ENCODE data around the gene OR13F1. TPM values are rescaled to one million over a fixed set of nuclear protein-coding genes. Genes with fewer than 3 reads are reported as not detected.

The OR13F1 gene
- total and polyA plus RNA-seq, 2 donors (not counting 1 experiment from before 2014, with no cell fraction given), result not detected

DNA sequence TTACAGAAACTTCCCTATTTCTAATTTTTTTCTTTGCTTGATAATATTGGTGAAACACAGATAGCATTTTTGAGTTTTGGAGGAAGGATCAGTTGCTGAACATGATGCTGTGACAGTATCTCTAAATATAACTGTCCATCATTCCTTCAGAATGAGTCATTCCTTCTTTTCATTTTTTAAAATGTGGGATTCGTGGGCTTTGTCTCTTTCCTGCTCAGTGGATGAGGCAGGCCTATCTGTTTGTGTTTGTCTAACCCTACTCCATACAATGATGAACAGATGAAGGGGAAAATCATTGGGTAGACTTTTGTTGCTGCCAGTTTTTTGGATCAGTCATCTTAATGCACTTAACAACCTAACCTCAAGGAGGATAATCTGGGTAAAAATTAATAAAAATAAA is 49.2 kb downstream of the OR13F1 start:
- ATAC-seq (ENCODE audit: low read depth) (no peak), DNase-seq (no peak)
- intact Hi-C loops (cut with micrococcal nuclease), result no loop called here
- TF ChIP-seq EZH2 (IDR thresholded peaks at IDR 0.05; ENCODE audit: borderline replicate concordance, insufficient read depth, low read depth, low read length, poor library complexity, severe bottlenecking), result no peak
- TF ChIP-seq, protein P1, sequence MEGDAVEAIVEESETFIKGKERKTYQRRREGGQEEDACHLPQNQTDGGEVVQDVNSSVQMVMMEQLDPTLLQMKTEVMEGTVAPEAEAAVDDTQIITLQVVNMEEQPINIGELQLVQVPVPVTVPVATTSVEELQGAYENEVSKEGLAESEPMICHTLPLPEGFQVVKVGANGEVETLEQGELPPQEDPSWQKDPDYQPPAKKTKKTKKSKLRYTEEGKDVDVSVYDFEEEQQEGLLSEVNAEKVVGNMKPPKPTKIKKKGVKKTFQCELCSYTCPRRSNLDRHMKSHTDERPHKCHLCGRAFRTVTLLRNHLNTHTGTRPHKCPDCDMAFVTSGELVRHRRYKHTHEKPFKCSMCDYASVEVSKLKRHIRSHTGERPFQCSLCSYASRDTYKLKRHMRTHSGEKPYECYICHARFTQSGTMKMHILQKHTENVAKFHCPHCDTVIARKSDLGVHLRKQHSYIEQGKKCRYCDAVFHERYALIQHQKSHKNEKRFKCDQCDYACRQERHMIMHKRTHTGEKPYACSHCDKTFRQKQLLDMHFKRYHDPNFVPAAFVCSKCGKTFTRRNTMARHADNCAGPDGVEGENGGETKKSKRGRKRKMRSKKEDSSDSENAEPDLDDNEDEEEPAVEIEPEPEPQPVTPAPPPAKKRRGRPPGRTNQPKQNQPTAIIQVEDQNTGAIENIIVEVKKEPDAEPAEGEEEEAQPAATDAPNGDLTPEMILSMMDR (IDR thresholded peaks at IDR 0.05), result no peak
- POLR2A ChIA-PET, result no interaction called here
- H3K4me1 Mint-ChIP-seq, result no peaks in the 10 kb centered on the region
- no peaks in the 10 kb centered on the region for H3K4me1 ChIP-seq (ENCODE audit: control insufficient read depth in 2 of 2, insufficient read depth in 2 of 2, low read length in 2 of 2)
- H3K27ac Mint-ChIP-seq, result no peak overlapping the region
- peaks cover 0 to 8% (median 0%) of the 10 kb centered on the region in 3 donors for H3K9me3 ChIP-seq (ENCODE audit: control extremely low read depth in 1 of 3, control insufficient read depth in 2 of 3, insufficient read depth in 1 of 3, low read length in 2 of 3)
- H3K27ac ChIP-seq (ENCODE audit: low read length in 2 of 2), result no peak overlapping the region
- H3K27me3 ChIP-seq (replicated peaks in 1 of 4; ENCODE audit: control extremely low read depth in 1 of 4, control insufficient read depth in 3 of 4, insufficient read depth in 4 of 4, low read length in 3 of 4), result no peaks in the 10 kb centered on the region
- WGBS (ENCODE audit: insufficient coverage), result no CpG with 5 or more reads among the region's 1 CpG
- no peak overlapping the region for H2AFZ ChIP-seq (ENCODE audit: insufficient read depth, low read depth, low read length, poor library complexity, severe bottlenecking)
- H3K36me3 ChIP-seq (replicated peaks in 1 of 2; ENCODE audit: control extremely low read depth in 1 of 2, control insufficient read depth in 1 of 2, extremely low read depth in 1 of 2, insufficient read depth in 2 of 2, low read length in 1 of 2), result no peaks in the 10 kb centered on the region
- CTCF ChIA-PET, result no interaction called here
- no peak overlapping the region for H3K4me3 ChIP-seq (ENCODE audit: control extremely low read depth in 1 of 5, extremely low read depth in 1 of 5, insufficient read depth in 1 of 5, low read depth in 2 of 5, low read length in 4 of 5)
- no peak overlapping the region for H3K4me2 ChIP-seq (replicated peaks; ENCODE audit: low read depth, low read length, poor library complexity, severe bottlenecking)
- H3K4me3 Mint-ChIP-seq, result no peak overlapping the region
- H4K20me1 ChIP-seq (ENCODE audit: control insufficient read depth, insufficient read depth, low read length, poor library complexity, severe bottlenecking), result no peaks in the 10 kb centered on the region
- H3K9me3 Mint-ChIP-seq (ENCODE audit: insufficient read depth), result no peaks in the 10 kb centered on the region
- no peak overlapping the region for H3K9ac ChIP-seq (ENCODE audit: low read length)
- H3K27me3 Mint-ChIP-seq, result peaks cover 4% of the 10 kb centered on the region
- H3K79me2 ChIP-seq (ENCODE audit: control insufficient read depth, insufficient read depth, low read length), result no peaks in the 10 kb centered on the region

Other genes with a start within 250 kb of the OR13F1 start
- gene OR13C4, start 22.9 kb downstream of the OR13F1 start, total RNA-seq, result not detected in 2 replicates
- gene OR13C4, start 22.9 kb downstream of the OR13F1 start, polyA plus RNA-seq, result not detected in 2 replicates
- not detected in 2 replicates for gene OR13C3, start 32.6 kb downstream of the OR13F1 start, total RNA-seq
- gene OR13C3, start 32.6 kb downstream of the OR13F1 start, polyA plus RNA-seq, result not detected in 2 replicates
- gene OR13C8, start 64.9 kb downstream of the OR13F1 start, total RNA-seq, result not detected in 2 replicates
- not detected in 2 replicates for gene OR13C8, start 64.9 kb downstream of the OR13F1 start, polyA plus RNA-seq
- gene OR13C5, start 95.2 kb downstream of the OR13F1 start, total RNA-seq, result not detected in 2 replicates
- gene OR13C5, start 95.2 kb downstream of the OR13F1 start, polyA plus RNA-seq, result 0.20 TPM in 1 of 2 replicates, not detected in the other
- not detected in 2 replicates for gene OR13C2, start 101.4 kb downstream of the OR13F1 start, total RNA-seq
- gene OR13C2, start 101.4 kb downstream of the OR13F1 start, polyA plus RNA-seq, result not detected in 2 replicates
- gene OR13C9, start 113.9 kb downstream of the OR13F1 start, total RNA-seq, result not detected in 2 replicates
- gene OR13C9, start 113.9 kb downstream of the OR13F1 start, polyA plus RNA-seq, result not detected in 2 replicates
- gene OR13D1, start 190.3 kb downstream of the OR13F1 start, total RNA-seq, result not detected in 2 replicates
- not detected in 2 replicates for gene OR13D1, start 190.3 kb downstream of the OR13F1 start, polyA plus RNA-seq
- gene NIPSNAP3A, start 243.4 kb downstream of the OR13F1 start, total RNA-seq, result 20.8 and 23.6 TPM in 2 replicates
- gene NIPSNAP3A, start 243.4 kb downstream of the OR13F1 start, polyA plus RNA-seq, result 6.7 and 9.4 TPM in 2 replicates

Measured in B cell (primary cell).